ENCODE measurements around the gene CCDC181. TPM values are rescaled to one million over a fixed set of nuclear protein-coding genes. Genes with fewer than 3 reads are reported as not detected.
A peak's percentile ranks its signal among the peaks of the same experiment; 100 is the strongest.
"Not testable (repeated sequence)": the region's sequence is repeated elsewhere in the genome, so short reads cannot be mapped to it uniquely, and the experiment has no call there.

CCDC181 gene
- total RNA-seq, 2 donors from 2014 or later: not detected

- ATAC-seq (replicated peaks): no peak
- peaks cover 7% of the 10 kb centered on the region for H3K9me3 Mint-ChIP-seq
- H3K4me3 Mint-ChIP-seq: no peak overlapping the region
- H3K36me3 Mint-ChIP-seq (ENCODE audit: low read depth): no peaks in the 10 kb centered on the region
- H3K27me3 Mint-ChIP-seq: peaks cover 19% of the 10 kb centered on the region
- no peak overlapping the region for H3K27ac Mint-ChIP-seq
- no peaks in the 10 kb centered on the region for H3K4me1 Mint-ChIP-seq
Observed at GRCh38 chr1:169452921-169453320, 25.6 kb upstream of the CCDC181 start.

- ATAC-seq (replicated peaks): no peak
- no peaks in the 10 kb centered on the region for H3K9me3 Mint-ChIP-seq
- H3K4me3 Mint-ChIP-seq: no peak overlapping the region
- no peaks in the 10 kb centered on the region for H3K36me3 Mint-ChIP-seq (ENCODE audit: low read depth)
- H3K27me3 Mint-ChIP-seq: peaks cover 19% of the 10 kb centered on the region
- no peak overlapping the region for H3K27ac Mint-ChIP-seq
- no peaks in the 10 kb centered on the region for H3K4me1 Mint-ChIP-seq
Observed at GRCh38 chr1:169451218-169451824, 24.0 kb upstream of the CCDC181 start.

GRCh38 chr1:169443923-169444322 is 16.6 kb upstream of the CCDC181 start:
- no peak for ATAC-seq (replicated peaks)
- H3K4me1 Mint-ChIP-seq: no peaks in the 10 kb centered on the region
- no peaks in the 10 kb centered on the region for H3K36me3 Mint-ChIP-seq (ENCODE audit: low read depth)
- H3K9me3 Mint-ChIP-seq: no peaks in the 10 kb centered on the region
- peaks cover 11% of the 10 kb centered on the region for H3K27me3 Mint-ChIP-seq
- no peak overlapping the region for H3K4me3 Mint-ChIP-seq
- H3K27ac Mint-ChIP-seq: no peak overlapping the region

- H3K27me3 Mint-ChIP-seq: peaks cover 65% of the 10 kb centered on the region
- no peak overlapping the region for H3K27ac Mint-ChIP-seq
- ATAC-seq (replicated peaks): no peak
- H3K9me3 Mint-ChIP-seq: no peaks in the 10 kb centered on the region
- H3K4me1 Mint-ChIP-seq: peaks cover 7% of the 10 kb centered on the region
- H3K36me3 Mint-ChIP-seq (ENCODE audit: low read depth): no peaks in the 10 kb centered on the region
- H3K4me3 Mint-ChIP-seq: no peak overlapping the region
Observed at GRCh38 chr1:169426174-169426705, 1.0 kb downstream of the CCDC181 start.

GRCh38 chr1:169421309-169421708 is 6.0 kb downstream of the CCDC181 start:
- no peaks in the 10 kb centered on the region for H3K36me3 Mint-ChIP-seq (ENCODE audit: low read depth)
- no peak overlapping the region for H3K27ac Mint-ChIP-seq
- H3K27me3 Mint-ChIP-seq: peaks cover 44% of the 10 kb centered on the region
- H3K4me3 Mint-ChIP-seq: no peak overlapping the region
- H3K9me3 Mint-ChIP-seq: no peaks in the 10 kb centered on the region
- H3K4me1 Mint-ChIP-seq: no peaks in the 10 kb centered on the region
- no peak for ATAC-seq (replicated peaks)

GRCh38 chr1:169414952-169415351 is 12.3 kb downstream of the CCDC181 start:
- ATAC-seq (replicated peaks): no peak

GRCh38 chr1:169408340-169408739 is 18.9 kb downstream of the CCDC181 start:
- not testable (repeated sequence) for H3K4me1 Mint-ChIP-seq; H3K36me3 Mint-ChIP-seq (ENCODE audit: low read depth); ATAC-seq (replicated peaks); H3K27ac Mint-ChIP-seq; H3K27me3 Mint-ChIP-seq; H3K4me3 Mint-ChIP-seq
- H3K9me3 Mint-ChIP-seq: peaks cover 20% of the 10 kb centered on the region

More at GRCh38 chr1:169414952-169415351, 12.3 kb downstream of the CCDC181 start:
- Mint-ChIP-seq H3K36me3 (ENCODE audit: low read depth) (no peaks in the 10 kb centered on the region), H3K27me3 (peaks cover 4% of the 10 kb centered on the region), H3K9me3 (peaks cover 6% of the 10 kb centered on the region), H3K27ac (no peak overlapping the region), H3K4me1 (no peaks in the 10 kb centered on the region), H3K4me3 (no peak overlapping the region)

- not testable (repeated sequence) for H3K27me3 Mint-ChIP-seq; ATAC-seq (replicated peaks); H3K36me3 Mint-ChIP-seq (ENCODE audit: low read depth); H3K27ac Mint-ChIP-seq; H3K4me3 Mint-ChIP-seq; H3K4me1 Mint-ChIP-seq
- peaks cover 24% of the 10 kb centered on the region for H3K9me3 Mint-ChIP-seq
Observed at GRCh38 chr1:169402578-169402977, 24.7 kb downstream of the CCDC181 start.

- H3K4me3 Mint-ChIP-seq: no peak overlapping the region
- H3K36me3 Mint-ChIP-seq (ENCODE audit: low read depth): peaks cover 52% of the 10 kb centered on the region
- H3K27ac Mint-ChIP-seq: no peak overlapping the region
- H3K9me3 Mint-ChIP-seq: peaks cover 10% of the 10 kb centered on the region
- no peak for ATAC-seq (replicated peaks)
- no peaks in the 10 kb centered on the region for H3K4me1 Mint-ChIP-seq
- no peaks in the 10 kb centered on the region for H3K27me3 Mint-ChIP-seq
Observed at GRCh38 chr1:169395955-169396354, 31.3 kb downstream of the CCDC181 start.

- Mint-ChIP-seq H3K4me3 (no peak overlapping the region), H3K27ac (no peak overlapping the region), H3K36me3 (ENCODE audit: low read depth) (peaks cover 85% of the 10 kb centered on the region), H3K9me3 (no peaks in the 10 kb centered on the region), H3K27me3 (no peaks in the 10 kb centered on the region), H3K4me1 (peaks cover 15% of the 10 kb centered on the region)
- no peak for ATAC-seq (replicated peaks)
Observed at GRCh38 chr1:169392406-169392805, 34.9 kb downstream of the CCDC181 start.

- Mint-ChIP-seq H3K4me1 (peaks cover 15% of the 10 kb centered on the region), H3K27me3 (no peaks in the 10 kb centered on the region), H3K27ac (peak overlapping the region; percentile 88), H3K36me3 (ENCODE audit: low read depth) (peaks cover 82% of the 10 kb centered on the region), H3K9me3 (no peaks in the 10 kb centered on the region), H3K4me3 (no peak overlapping the region)
- ATAC-seq (replicated peaks): peak; percentile 94
Observed at GRCh38 chr1:169390303-169390702, 37.0 kb downstream of the CCDC181 start.

- Mint-ChIP-seq H3K9me3 (no peaks in the 10 kb centered on the region), H3K27ac (no peak overlapping the region), H3K36me3 (ENCODE audit: low read depth) (peaks cover 56% of the 10 kb centered on the region), H3K27me3 (no peaks in the 10 kb centered on the region), H3K4me3 (no peak overlapping the region), H3K4me1 (peaks cover 15% of the 10 kb centered on the region)
- ATAC-seq (replicated peaks): no peak
Observed at GRCh38 chr1:169387399-169387798, 39.9 kb downstream of the CCDC181 start.

GRCh38 chr1:169383449-169383848 is 43.8 kb downstream of the CCDC181 start:
- H3K9me3 Mint-ChIP-seq: no peaks in the 10 kb centered on the region
- no peak overlapping the region for H3K4me3 Mint-ChIP-seq
- H3K4me1 Mint-ChIP-seq: no peaks in the 10 kb centered on the region
- ATAC-seq (replicated peaks): no peak
- peaks cover 25% of the 10 kb centered on the region for H3K36me3 Mint-ChIP-seq (ENCODE audit: low read depth)
- H3K27me3 Mint-ChIP-seq: no peaks in the 10 kb centered on the region
- H3K27ac Mint-ChIP-seq: no peak overlapping the region

- ATAC-seq (replicated peaks): no peak
- Mint-ChIP-seq H3K4me3 (no peak overlapping the region), H3K27me3 (no peaks in the 10 kb centered on the region), H3K27ac (no peak overlapping the region), H3K9me3 (no peaks in the 10 kb centered on the region), H3K4me1 (no peaks in the 10 kb centered on the region), H3K36me3 (ENCODE audit: low read depth) (peaks cover 31% of the 10 kb centered on the region)
Observed at GRCh38 chr1:169381162-169381561, 46.1 kb downstream of the CCDC181 start.

- ATAC-seq (replicated peaks): no peak
- no peak overlapping the region for H3K4me3 Mint-ChIP-seq
Observed at GRCh38 chr1:169371404-169371803, 55.9 kb downstream of the CCDC181 start.

More at GRCh38 chr1:169371404-169371803, 55.9 kb downstream of the CCDC181 start:
- no peak overlapping the region for H3K27ac Mint-ChIP-seq
- peaks cover 43% of the 10 kb centered on the region for H3K36me3 Mint-ChIP-seq (ENCODE audit: low read depth)
- no peaks in the 10 kb centered on the region for H3K27me3 Mint-ChIP-seq
- peaks cover 9% of the 10 kb centered on the region for H3K4me1 Mint-ChIP-seq
- no peaks in the 10 kb centered on the region for H3K9me3 Mint-ChIP-seq

All from activated T-helper 17 cell treated with anti-CD3 and anti-CD28 coated beads, Interleukin-2, amount 50 U/mL, for 72 hours (primary cell).